Activated naive CD4-positive, alpha-beta T cell treated with anti-CD3 and anti-CD28 coated beads, Interleukin-2, amount 10 ng/mL, durations not matched to agents 7 days and 5 days (primary cell): ENCODE data around the gene SPECC1.
"Not testable (repeated sequence)": the region's sequence is repeated elsewhere in the genome, so short reads cannot be mapped to it uniquely, and the experiment has no call there.

Experiments used
- CTCF ChIA-PET: fragments of 350-600 bp; sonication (Branson Sonifier 250); formaldehyde crosslinking; loops from one replicate; lab custom pipeline; 2021; ENCODE audit warnings: antibody characterized with exemption; lab: Charles Lee
- DNase-seq: peaks from one replicate; pipeline ENCODE4 v3.0.0-alpha.2; 2020
- H3K27ac Mint-ChIP-seq: one replicate; pipeline ENCODE4 v1.8.0; 2021; ENCODE audit warnings: mild to moderate bottlenecking, moderate library complexity, mixed read lengths
- H3K27me3 Mint-ChIP-seq: one replicate; pipeline ENCODE4 v1.8.0; 2021; ENCODE audit warnings: mild to moderate bottlenecking, mixed read lengths
- H3K36me3 Mint-ChIP-seq: one replicate; pipeline ENCODE4 v1.8.0; 2021; ENCODE audit warnings: mixed read lengths
- H3K4me1 Mint-ChIP-seq: one replicate; pipeline ENCODE4 v1.8.0; 2021; ENCODE audit warnings: mixed read lengths
- H3K4me3 Mint-ChIP-seq: one replicate; pipeline ENCODE4 v1.8.0; 2021; ENCODE audit warnings: mild to moderate bottlenecking, moderate library complexity, mixed read lengths
- H3K9me3 Mint-ChIP-seq: one replicate; pipeline ENCODE4 v1.8.0; 2021; ENCODE audit warnings: mixed read lengths

The SPECC1 gene

DNA sequence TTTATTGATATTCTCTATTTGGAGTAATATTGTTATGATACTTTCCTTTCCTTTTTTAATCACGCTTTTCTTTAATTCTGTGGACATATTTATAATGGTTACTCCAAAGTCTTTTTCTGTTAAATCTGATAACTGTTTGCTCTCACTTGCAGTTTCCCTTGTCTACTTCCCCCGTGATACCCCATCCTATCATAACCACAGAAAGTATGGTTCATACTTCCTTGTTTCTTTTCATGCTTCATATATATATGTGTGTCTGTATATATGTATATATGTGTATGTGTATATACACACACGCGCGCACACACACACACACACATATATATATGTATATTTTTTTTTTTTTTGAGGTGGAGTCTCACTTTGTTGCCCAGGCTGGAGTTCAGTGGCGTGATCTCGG lies 23.5 kb downstream of the SPECC1 start:
- DNase-seq: no peak
- Mint-ChIP-seq H3K27ac (no peak overlapping the region), H3K4me3 (no peak overlapping the region), H3K27me3 (peaks cover 14% of the 10 kb centered on the region), H3K4me1 (peaks cover 3% of the 10 kb centered on the region), H3K36me3 (no peaks in the 10 kb centered on the region), H3K9me3 (no peaks in the 10 kb centered on the region)
- CTCF ChIA-PET: no interaction called here

DNA sequence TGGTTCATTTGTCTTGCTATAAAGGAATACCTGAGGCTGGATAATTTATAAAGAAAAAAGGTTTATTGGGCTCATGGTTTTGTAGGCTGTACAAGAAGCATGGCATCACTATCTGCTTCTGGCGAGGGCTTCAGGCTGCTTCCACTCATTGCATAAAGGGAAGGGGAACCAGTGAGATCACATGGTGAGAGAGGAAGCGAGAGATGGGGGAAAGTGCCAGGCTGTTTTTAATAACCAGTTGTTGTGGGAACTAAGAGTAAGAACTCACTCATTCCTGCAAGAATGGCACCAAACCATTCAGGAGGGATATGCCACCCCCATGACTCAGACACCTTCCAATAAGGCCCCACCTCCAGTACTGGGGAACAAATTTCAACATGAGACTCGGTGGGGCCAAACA lies 24.3 kb downstream of the SPECC1 start:
- no peaks in the 10 kb centered on the region for H3K9me3 Mint-ChIP-seq
- DNase-seq: no peak
- peaks cover 3% of the 10 kb centered on the region for H3K4me1 Mint-ChIP-seq
- CTCF ChIA-PET: no interaction called here
- H3K27ac Mint-ChIP-seq: no peak overlapping the region
- no peak overlapping the region for H3K4me3 Mint-ChIP-seq
- H3K27me3 Mint-ChIP-seq: peaks cover 13% of the 10 kb centered on the region
- H3K36me3 Mint-ChIP-seq: no peaks in the 10 kb centered on the region

DNA sequence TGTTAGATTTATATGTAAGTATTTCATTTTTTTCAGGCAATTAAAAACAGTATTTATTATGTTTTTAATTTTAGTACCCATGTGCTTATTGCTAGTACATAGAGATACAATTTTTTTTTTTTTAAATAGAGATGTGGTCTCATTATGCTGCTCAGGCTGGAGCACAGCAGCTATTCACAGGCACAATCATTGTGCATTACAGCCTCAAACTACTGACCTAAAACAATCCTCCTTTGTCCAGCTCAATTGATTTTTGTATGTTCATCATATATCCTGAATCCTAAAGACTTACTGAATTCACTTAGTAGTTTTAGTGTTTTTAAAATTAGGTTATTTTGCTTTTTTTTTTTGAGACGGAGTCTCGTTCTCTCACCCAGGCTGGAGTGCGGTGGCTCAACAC lies 26.3 kb downstream of the SPECC1 start:
- Mint-ChIP-seq H3K27me3 (peaks cover 9% of the 10 kb centered on the region), H3K4me3 (no peak overlapping the region), H3K36me3 (no peaks in the 10 kb centered on the region), H3K4me1 (peaks cover 3% of the 10 kb centered on the region), H3K27ac (no peak overlapping the region), H3K9me3 (no peaks in the 10 kb centered on the region)
- no peak for DNase-seq
- CTCF ChIA-PET: interaction anchor here (0.6 kb wide), 1 partner anchor 936 kb away, joined by 3 read pairs; no protein-coding TSS in a partner anchor

DNA sequence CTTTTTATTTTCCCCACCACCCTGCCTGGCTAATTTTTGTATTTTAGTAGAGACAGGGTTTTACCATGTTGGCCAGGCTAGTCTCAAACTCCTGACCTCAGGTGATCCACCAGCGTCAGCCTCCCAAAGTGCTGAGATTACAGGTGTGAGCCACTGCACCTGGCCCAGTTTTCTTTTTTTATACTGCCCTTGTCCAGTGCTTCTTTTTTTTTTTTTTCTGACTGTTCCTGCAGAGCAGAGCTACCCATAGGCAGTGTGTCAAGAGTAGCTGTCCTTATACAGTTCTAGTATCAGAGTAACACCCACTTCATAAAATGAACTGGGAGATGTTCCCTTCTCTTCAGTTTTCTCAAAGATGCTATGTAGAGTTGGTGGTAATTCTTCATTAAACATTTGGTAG lies 28.1 kb downstream of the SPECC1 start:
- CTCF ChIA-PET, H3K4me1 Mint-ChIP-seq, H3K36me3 Mint-ChIP-seq, H3K9me3 Mint-ChIP-seq, H3K4me3 Mint-ChIP-seq, DNase-seq, H3K27ac Mint-ChIP-seq: not testable (repeated sequence)
- H3K27me3 Mint-ChIP-seq: peaks cover 14% of the 10 kb centered on the region

DNA sequence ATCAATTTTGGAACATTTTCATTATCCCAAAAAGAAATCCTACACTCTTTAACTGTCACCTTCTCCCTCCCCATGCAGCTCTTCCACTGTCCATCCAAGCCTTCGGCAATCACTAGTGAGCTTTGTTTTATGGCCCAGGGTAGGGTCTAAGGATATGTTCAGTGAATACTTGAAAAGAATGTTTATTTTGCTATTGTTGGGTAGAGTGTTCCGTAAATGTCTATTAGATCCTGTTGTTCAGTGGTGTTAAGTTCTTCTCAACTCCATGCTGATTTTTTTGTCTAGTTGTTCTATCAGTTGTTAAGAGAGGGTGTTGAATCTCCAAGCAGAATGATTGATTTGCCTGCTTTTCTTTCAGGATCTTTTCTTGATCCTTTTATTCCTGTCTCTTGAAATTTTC lies 29.9 kb downstream of the SPECC1 start:
- CTCF ChIA-PET: no interaction called here
- DNase-seq: no peak
- no peaks in the 10 kb centered on the region for H3K9me3 Mint-ChIP-seq
- no peak overlapping the region for H3K27ac Mint-ChIP-seq
- H3K27me3 Mint-ChIP-seq: peaks cover 14% of the 10 kb centered on the region
- H3K4me3 Mint-ChIP-seq: no peak overlapping the region
- H3K36me3 Mint-ChIP-seq: no peaks in the 10 kb centered on the region
- H3K4me1 Mint-ChIP-seq: peaks cover 2% of the 10 kb centered on the region

DNA sequence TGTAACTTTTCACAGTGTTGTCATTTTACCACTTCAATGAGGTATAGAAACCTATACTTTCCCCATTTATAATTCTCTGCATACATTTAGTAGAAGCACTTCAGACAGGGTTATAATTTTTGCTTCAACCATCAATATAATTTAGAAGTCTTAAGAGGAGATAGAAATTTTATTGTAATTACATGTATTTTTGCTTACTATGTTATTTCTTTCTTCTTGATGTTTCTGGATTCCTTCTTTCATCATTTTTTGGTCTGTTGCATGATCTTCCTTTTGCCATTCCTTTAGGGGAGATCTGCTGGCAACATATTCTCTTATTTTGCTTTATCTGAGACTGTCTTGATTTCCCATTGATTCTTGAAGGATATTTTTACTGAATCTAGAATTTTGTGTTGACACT lies 31.1 kb downstream of the SPECC1 start:
- Mint-ChIP-seq H3K36me3 (no peaks in the 10 kb centered on the region), H3K4me3 (no peak overlapping the region), H3K9me3 (no peaks in the 10 kb centered on the region), H3K27ac (no peak overlapping the region), H3K27me3 (peaks cover 14% of the 10 kb centered on the region), H3K4me1 (peaks cover 2% of the 10 kb centered on the region)
- no peak for DNase-seq
- CTCF ChIA-PET: no interaction called here

DNA sequence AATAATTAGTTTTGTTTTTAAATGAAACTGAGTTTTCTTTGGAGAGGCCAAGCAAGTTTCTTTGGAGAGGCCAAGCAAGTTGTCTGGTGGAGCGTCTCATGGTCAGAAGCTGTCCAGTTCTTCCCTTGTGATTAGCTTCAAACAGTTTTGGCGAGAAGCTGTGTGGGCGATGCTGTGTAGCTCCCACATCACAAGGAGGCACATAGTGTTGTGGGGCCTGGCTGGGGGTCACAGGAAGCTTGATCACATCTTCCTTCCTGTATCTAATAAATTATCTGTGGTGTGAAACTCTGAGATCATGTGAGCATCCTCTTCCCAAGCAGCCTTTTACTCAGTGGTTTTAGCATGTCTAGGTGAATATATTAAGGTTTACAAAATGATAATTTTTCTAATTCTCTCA lies 33.9 kb downstream of the SPECC1 start:
- H3K9me3 Mint-ChIP-seq: no peaks in the 10 kb centered on the region
- no peak overlapping the region for H3K4me3 Mint-ChIP-seq
- H3K27ac Mint-ChIP-seq: no peak overlapping the region
- CTCF ChIA-PET: interaction anchor here (0.6 to 1.3 kb wide), 2 partner anchors 20 to 74 kb away, joined by 3 read pairs; no protein-coding TSS in a partner anchor
- H3K27me3 Mint-ChIP-seq: peaks cover 10% of the 10 kb centered on the region
- no peaks in the 10 kb centered on the region for H3K36me3 Mint-ChIP-seq
- DNase-seq: no peak
- peaks cover 2% of the 10 kb centered on the region for H3K4me1 Mint-ChIP-seq

DNA sequence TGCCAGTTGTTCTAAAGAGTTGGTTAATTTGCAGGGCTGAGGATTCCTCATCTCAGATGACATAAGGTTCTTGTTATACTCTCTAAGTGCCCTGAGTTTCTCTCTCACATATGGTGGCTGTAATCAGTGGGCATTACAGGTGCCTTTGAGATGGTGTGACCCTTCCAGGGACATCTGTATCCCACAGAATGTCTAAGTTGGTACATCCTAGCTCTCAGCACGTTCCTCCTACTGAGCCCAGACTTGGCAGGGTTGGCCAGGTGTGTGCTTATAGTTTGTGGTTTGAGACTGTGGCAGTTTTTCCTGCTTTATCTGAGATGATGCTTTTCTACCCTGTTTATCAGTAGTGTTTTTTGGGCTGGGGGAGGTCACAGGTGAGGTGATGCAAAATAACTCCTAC lies 36.3 kb downstream of the SPECC1 start:
- no peak for DNase-seq
- H3K27me3 Mint-ChIP-seq: peaks cover 5% of the 10 kb centered on the region
- no peaks in the 10 kb centered on the region for H3K36me3 Mint-ChIP-seq
- H3K27ac Mint-ChIP-seq: no peak overlapping the region
- H3K4me1 Mint-ChIP-seq: peaks cover 2% of the 10 kb centered on the region
- CTCF ChIA-PET: no interaction called here
- no peak overlapping the region for H3K4me3 Mint-ChIP-seq
- H3K9me3 Mint-ChIP-seq: no peaks in the 10 kb centered on the region

DNA sequence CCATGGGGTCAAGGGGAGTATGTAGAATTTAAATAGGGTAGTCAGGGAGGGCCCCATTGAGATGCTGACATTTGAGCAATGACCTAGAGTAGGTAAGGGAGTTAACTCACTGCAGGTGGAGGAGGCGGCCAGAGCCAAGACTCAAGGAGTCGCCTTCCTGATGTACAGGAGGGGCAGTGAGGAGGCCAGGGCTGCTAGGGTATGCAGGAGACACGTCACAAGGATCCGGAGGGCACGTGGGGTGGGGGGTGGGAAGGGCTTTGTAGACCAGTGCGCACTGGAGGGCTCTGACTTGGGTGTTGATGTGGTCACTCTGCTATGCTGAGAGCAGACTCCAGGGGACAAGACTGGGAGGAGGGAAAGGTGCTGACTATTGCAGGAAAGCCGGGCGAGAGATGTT lies 37.5 kb downstream of the SPECC1 start:
- H3K27me3 Mint-ChIP-seq: peaks cover 5% of the 10 kb centered on the region
- H3K4me1 Mint-ChIP-seq: peaks cover 2% of the 10 kb centered on the region
- no peaks in the 10 kb centered on the region for H3K9me3 Mint-ChIP-seq
- no peak for DNase-seq
- no peak overlapping the region for H3K4me3 Mint-ChIP-seq
- H3K36me3 Mint-ChIP-seq: no peaks in the 10 kb centered on the region
- CTCF ChIA-PET: no interaction called here
- H3K27ac Mint-ChIP-seq: no peak overlapping the region

DNA sequence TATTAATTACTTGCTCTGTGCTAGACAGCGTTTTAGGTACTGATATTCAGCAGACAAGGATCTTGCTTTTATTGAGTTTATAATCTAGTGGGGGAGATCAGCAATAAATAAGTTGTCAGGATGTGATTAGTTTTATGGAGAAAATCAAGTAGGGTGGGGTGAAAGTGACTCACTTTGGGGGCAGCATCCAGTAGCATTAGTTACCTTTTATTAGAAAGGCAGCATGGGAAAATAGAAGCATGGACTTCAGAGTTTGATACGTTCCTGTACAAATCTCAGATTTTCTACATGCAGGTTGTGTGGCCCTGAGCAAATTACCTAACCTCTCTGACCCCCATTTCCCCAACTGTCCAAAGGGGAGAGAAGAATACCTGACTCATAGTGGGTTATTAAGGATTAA lies 42.5 kb downstream of the SPECC1 start:
- H3K36me3 Mint-ChIP-seq: no peaks in the 10 kb centered on the region
- peaks cover 34% of the 10 kb centered on the region for H3K27me3 Mint-ChIP-seq
- no peak overlapping the region for H3K27ac Mint-ChIP-seq
- no peaks in the 10 kb centered on the region for H3K9me3 Mint-ChIP-seq
- H3K4me3 Mint-ChIP-seq: no peak overlapping the region
- CTCF ChIA-PET: no interaction called here
- no peak for DNase-seq
- H3K4me1 Mint-ChIP-seq: no peaks in the 10 kb centered on the region

DNA sequence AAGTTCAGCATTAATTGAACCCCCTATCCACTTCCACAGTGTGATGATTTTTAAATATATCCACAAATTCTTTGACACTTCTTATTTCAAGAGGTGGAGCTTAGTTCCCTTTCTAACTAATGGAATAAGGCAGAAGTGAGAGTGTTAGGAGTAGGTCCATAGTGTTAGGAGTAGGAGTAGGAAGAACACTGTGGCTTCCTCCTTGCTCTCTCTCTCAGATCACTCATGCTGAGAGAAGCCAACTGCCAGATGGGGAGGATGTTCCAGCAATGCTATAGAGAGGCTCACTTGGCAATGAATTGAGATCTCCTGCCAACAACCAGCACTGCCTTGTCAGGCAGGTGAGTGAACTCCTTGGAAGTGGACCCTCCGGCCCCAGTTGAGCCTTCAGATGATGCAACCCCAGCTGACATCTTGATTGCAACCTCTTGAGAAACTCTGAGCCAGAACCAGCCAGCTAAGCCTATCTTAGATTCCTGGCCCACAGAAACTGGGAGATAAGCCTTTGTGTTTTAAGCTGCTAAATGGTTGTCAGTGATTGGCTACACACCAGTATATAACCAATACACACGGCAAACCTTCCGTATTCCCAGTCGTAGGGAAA lies 44.3 kb downstream of the SPECC1 start:
- H3K4me1 Mint-ChIP-seq: no peaks in the 10 kb centered on the region
- H3K27me3 Mint-ChIP-seq: peaks cover 40% of the 10 kb centered on the region
- no peak overlapping the region for H3K27ac Mint-ChIP-seq
- no peaks in the 10 kb centered on the region for H3K36me3 Mint-ChIP-seq
- no peak overlapping the region for H3K4me3 Mint-ChIP-seq
- CTCF ChIA-PET: interaction anchor here (1.3 kb wide), 1 partner anchor 19 kb away, joined by 3 read pairs; no protein-coding TSS in a partner anchor
- no peak for DNase-seq
- no peaks in the 10 kb centered on the region for H3K9me3 Mint-ChIP-seq

DNA sequence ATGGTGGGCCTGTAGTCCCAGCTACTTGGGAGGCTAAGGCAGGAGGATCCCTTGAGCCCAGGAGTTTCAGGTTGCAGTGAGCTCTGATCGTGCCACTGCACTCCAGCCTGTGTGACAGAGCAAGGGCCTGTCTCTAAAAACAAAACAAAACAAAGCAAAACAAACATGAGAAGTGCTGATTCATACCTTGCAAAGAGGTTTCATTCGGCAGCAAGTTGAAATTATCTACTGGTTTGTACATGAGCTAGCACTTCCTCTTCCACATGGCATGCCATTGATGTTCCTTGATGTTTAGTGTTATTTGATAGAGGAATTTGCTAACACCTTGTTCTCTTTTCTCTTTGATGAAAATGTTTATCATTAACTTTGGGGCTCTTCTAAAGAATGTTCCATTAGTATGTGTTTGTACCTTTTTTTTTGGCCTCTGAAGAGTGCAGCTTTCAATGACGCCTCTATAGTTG lies 50.6 kb downstream of the SPECC1 start:
- CTCF ChIA-PET: no interaction called here
- no peaks in the 10 kb centered on the region for H3K36me3 Mint-ChIP-seq

DNA sequence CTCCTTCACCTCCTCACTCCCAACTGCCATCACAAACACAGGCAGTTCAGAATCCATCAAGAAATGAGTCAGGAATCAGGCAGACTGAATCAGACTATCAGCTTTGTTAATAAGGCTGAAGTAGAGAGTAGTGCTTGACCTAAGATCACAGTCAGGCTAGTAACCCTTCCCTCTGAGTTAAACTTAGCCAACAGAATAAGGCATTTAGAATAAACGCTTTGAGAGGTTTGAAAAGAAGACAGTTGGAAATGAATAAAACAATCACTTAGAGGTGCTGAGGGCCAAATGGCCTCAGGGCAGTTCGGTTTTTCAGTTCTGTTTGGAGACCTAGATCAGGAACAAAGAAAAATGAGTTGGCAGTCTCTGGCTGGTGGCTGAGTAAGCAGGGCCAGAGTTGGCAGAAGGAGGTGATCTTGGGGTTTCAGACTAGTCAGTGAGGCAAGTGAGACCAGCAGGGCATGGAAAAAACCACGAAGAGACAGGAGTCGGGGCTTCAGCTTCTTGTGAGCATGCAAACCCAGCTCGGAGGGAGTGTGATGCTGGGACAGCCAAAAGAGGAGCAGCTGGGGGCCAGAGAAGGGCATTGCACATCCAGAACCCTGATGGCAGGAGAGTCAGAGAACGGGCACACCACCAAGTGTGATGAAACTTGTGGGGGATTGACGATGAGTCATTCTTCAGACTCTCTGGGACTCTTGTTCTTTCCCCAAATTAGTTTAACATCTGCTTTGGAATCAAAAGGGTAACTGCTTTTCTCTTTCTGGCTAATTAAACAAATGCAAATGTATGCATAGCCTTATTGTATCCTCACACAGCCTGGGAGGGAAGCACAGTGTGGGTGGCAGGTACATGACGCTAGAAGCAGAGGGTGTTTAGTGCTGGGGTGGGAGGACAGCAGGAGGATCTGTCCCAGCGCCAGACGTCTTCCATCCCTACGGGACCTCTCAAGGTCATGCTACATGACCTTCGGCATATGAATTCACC lies 54.8 kb downstream of the SPECC1 start:
- Mint-ChIP-seq H3K4me3 (no peak overlapping the region), H3K9me3 (no peaks in the 10 kb centered on the region), H3K27me3 (peaks cover 12% of the 10 kb centered on the region), H3K36me3 (no peaks in the 10 kb centered on the region), H3K4me1 (peaks cover 3% of the 10 kb centered on the region), H3K27ac (no peak overlapping the region)
- no peak for DNase-seq
- CTCF ChIA-PET: no interaction called here

More for the DNA sequence above, 50.6 kb downstream of the SPECC1 start:
- H3K27ac Mint-ChIP-seq: peak overlapping the region; percentile 19
- H3K4me1 Mint-ChIP-seq: peaks cover 2% of the 10 kb centered on the region
- peaks cover 24% of the 10 kb centered on the region for H3K27me3 Mint-ChIP-seq
- no peaks in the 10 kb centered on the region for H3K9me3 Mint-ChIP-seq
- H3K4me3 Mint-ChIP-seq: no peak overlapping the region
- no peak for DNase-seq

DNA sequence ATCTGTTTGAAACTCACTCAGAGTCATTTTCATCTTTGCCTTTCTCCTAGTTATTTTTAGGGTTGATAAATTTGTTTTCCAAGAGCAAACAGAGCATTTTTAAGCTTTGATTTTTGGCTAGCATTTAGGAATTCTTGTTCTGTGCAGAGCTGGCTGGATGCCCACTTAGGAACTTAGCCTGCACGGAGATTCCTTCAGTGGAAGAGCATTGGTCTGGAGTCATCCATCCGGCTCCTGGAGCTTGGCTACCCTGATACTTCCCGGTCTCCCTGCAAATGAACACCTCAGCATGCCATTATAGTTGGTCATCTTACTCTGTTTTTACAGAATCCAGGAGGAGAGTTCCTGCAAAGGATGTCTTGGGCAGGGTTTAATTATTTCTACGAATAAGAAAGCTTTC lies 57.1 kb downstream of the SPECC1 start:
- CTCF ChIA-PET: no interaction called here
- H3K4me3 Mint-ChIP-seq: no peak overlapping the region
- peaks cover 2% of the 10 kb centered on the region for H3K4me1 Mint-ChIP-seq
- no peak overlapping the region for H3K27ac Mint-ChIP-seq
- DNase-seq: no peak
- H3K9me3 Mint-ChIP-seq: no peaks in the 10 kb centered on the region
- peaks cover 15% of the 10 kb centered on the region for H3K27me3 Mint-ChIP-seq
- no peaks in the 10 kb centered on the region for H3K36me3 Mint-ChIP-seq

DNA sequence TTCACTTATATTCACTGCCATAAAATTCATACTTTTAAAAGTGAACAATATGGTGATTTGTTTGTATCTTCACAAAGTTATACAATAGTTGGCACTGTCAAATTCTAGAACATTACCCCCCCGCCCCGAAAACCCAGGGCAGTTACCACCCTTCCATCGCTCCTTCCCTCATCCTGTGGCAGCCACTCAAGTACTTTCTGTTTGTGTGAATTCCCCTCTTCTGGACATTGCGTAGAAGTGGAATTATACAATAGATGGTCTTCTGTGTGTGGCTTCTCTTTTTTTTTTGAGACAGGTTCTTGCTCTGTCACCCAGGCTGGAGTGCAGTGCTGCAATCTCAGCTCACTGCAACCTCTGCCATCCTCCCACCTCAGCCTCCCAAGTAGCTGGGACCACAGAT lies 58.6 kb downstream of the SPECC1 start:
- H3K27me3 Mint-ChIP-seq: peaks cover 19% of the 10 kb centered on the region
- no peaks in the 10 kb centered on the region for H3K36me3 Mint-ChIP-seq
- DNase-seq: no peak
- no peak overlapping the region for H3K4me3 Mint-ChIP-seq
- H3K27ac Mint-ChIP-seq: no peak overlapping the region
- H3K4me1 Mint-ChIP-seq: peaks cover 5% of the 10 kb centered on the region
- H3K9me3 Mint-ChIP-seq: no peaks in the 10 kb centered on the region
- CTCF ChIA-PET: no interaction called here
